ENCODE measurements around the gene METTL24. TPM values are rescaled to one million over a fixed set of nuclear protein-coding genes. Genes with fewer than 3 reads are reported as not detected.
"Not testable (repeated sequence)": the region's sequence is repeated elsewhere in the genome, so short reads cannot be mapped to it uniquely, and the experiment has no call there.

The METTL24 gene
- total RNA-seq, 1 experiment from 2014 or later = not detected

- POLR2A ChIA-PET (ENCODE audit: unreplicated experiment) = no interaction called here
- Histone ChIP-seq H3K79me2 (ENCODE audit: low read depth) (no peaks in the 10 kb centered on the region), H3K9me3 (ENCODE audit: insufficient read depth, low read depth) (no peaks in the 10 kb centered on the region), H4K20me1 (ENCODE audit: insufficient read depth) (no peaks in the 10 kb centered on the region; the same call in 1 of the 2 replicates), H3K4me1 (replicated peaks; ENCODE audit: insufficient read depth) (no peaks in the 10 kb centered on the region), H3K27me3 (ENCODE audit: insufficient read depth, low read depth) (no peaks in the 10 kb centered on the region), H3K27ac (no peak overlapping the region), H3F3A (ENCODE audit: insufficient read depth, low read depth) (no peaks in the 10 kb centered on the region), H3K4me3 (no peak overlapping the region), H3K4me2 (no peak overlapping the region), H2AFZ (no peak overlapping the region), H3K36me3 (ENCODE audit: low read depth) (no peaks in the 10 kb centered on the region), H3K9me2 (ENCODE audit: insufficient read depth) (no peaks in the 10 kb centered on the region)
- DNase-seq = no peak
- intact Hi-C loops (cut with micrococcal nuclease; ENCODE audit: unreplicated experiment) = no loop called here
- no TSS peak for BruUV-seq (replicated peaks)
- TF ChIP-seq EZH2 (IDR thresholded peaks at IDR 0.05; ENCODE audit: low read depth) (no peak), CTCF (conservative IDR thresholded peaks at IDR 0.05) (no peak)
- CTCF ChIA-PET = no interaction called here
Observed at GRCh38 chr6:110277100-110277665, 81.0 kb downstream of the METTL24 start.

DNA sequence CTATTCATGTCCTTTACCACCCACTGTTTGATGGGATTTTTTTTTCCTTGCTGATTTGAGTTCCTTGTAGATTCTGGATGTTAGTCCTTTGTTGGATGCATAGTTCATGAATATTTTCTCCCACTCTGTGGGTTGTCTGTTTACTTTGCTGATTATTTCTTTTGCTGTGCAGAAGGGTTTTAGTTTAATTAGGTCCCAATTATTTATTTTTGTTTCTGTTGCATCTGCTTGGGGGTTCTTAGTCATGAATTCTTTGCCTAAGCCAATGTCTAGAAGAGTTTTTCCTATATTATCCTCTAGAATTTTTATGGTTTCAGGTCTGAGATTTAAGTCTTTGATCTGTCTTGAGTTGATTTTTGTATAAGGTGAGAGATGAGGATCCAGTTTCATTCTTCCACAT is 85.4 kb downstream of the METTL24 start:
- POLR2A ChIA-PET (ENCODE audit: unreplicated experiment); BruUV-seq (replicated peaks); H3K9me2 ChIP-seq (ENCODE audit: insufficient read depth): not testable (repeated sequence)

GRCh38 chr6:110271732-110272022 is 86.5 kb downstream of the METTL24 start:
- intact Hi-C loops (cut with micrococcal nuclease; ENCODE audit: unreplicated experiment) = no loop called here
- Histone ChIP-seq H3F3A (ENCODE audit: insufficient read depth, low read depth) (no peaks in the 10 kb centered on the region), H3K4me1 (replicated peaks; ENCODE audit: insufficient read depth) (no peaks in the 10 kb centered on the region), H2AFZ (no peak overlapping the region), H3K36me3 (ENCODE audit: low read depth) (no peaks in the 10 kb centered on the region), H3K27me3 (ENCODE audit: insufficient read depth, low read depth) (no peaks in the 10 kb centered on the region), H3K4me2 (no peak overlapping the region), H3K27ac (no peak overlapping the region), H3K79me2 (ENCODE audit: low read depth) (no peaks in the 10 kb centered on the region), H4K20me1 (ENCODE audit: insufficient read depth) (no peaks in the 10 kb centered on the region), H3K9me2 (ENCODE audit: insufficient read depth) (no peaks in the 10 kb centered on the region), H3K4me3 (no peak overlapping the region), H3K9me3 (ENCODE audit: insufficient read depth, low read depth) (no peaks in the 10 kb centered on the region)
- DNase-seq = no peak
- ChIA-PET POLR2A (ENCODE audit: unreplicated experiment) (no interaction called here), CTCF (no interaction called here)
- no TSS peak for BruUV-seq (replicated peaks)
- TF ChIP-seq EZH2 (IDR thresholded peaks at IDR 0.05; ENCODE audit: low read depth) (no peak), CTCF (conservative IDR thresholded peaks at IDR 0.05) (no peak)

More for the DNA sequence above, 85.4 kb downstream of the METTL24 start:
- H3K27ac ChIP-seq; intact Hi-C loops (cut with micrococcal nuclease; ENCODE audit: unreplicated experiment); H3K4me2 ChIP-seq; H2AFZ ChIP-seq; H3K4me3 ChIP-seq; H4K20me1 ChIP-seq (ENCODE audit: insufficient read depth); H3K9me3 ChIP-seq (ENCODE audit: insufficient read depth, low read depth); DNase-seq; H3K79me2 ChIP-seq (ENCODE audit: low read depth); H3K4me1 ChIP-seq (replicated peaks; ENCODE audit: insufficient read depth); H3F3A ChIP-seq (ENCODE audit: insufficient read depth, low read depth); H3K27me3 ChIP-seq (ENCODE audit: insufficient read depth, low read depth); H3K36me3 ChIP-seq (ENCODE audit: low read depth); CTCF ChIA-PET: not testable (repeated sequence)

- no peak overlapping the region for H2AFZ ChIP-seq
- CTCF ChIA-PET = no interaction called here
Observed at GRCh38 chr6:110270165-110270564, 88.0 kb downstream of the METTL24 start.

More at GRCh38 chr6:110270165-110270564, 88.0 kb downstream of the METTL24 start:
- Histone ChIP-seq H3K4me1 (replicated peaks; ENCODE audit: insufficient read depth) (no peaks in the 10 kb centered on the region), H3K4me2 (no peak overlapping the region), H3K9me3 (ENCODE audit: insufficient read depth, low read depth) (no peaks in the 10 kb centered on the region), H3K36me3 (ENCODE audit: low read depth) (no peaks in the 10 kb centered on the region), H4K20me1 (ENCODE audit: insufficient read depth) (no peaks in the 10 kb centered on the region), H3K79me2 (ENCODE audit: low read depth) (no peaks in the 10 kb centered on the region), H3K27ac (no peak overlapping the region), H3F3A (ENCODE audit: insufficient read depth, low read depth) (no peaks in the 10 kb centered on the region), H3K4me3 (no peak overlapping the region), H3K9me2 (ENCODE audit: insufficient read depth) (no peaks in the 10 kb centered on the region), H3K27me3 (ENCODE audit: insufficient read depth, low read depth) (no peaks in the 10 kb centered on the region; the same call in 1 of the 2 replicates)
- intact Hi-C loops (cut with micrococcal nuclease; ENCODE audit: unreplicated experiment) = no loop called here
- no peak for DNase-seq
- TF ChIP-seq EZH2 (IDR thresholded peaks at IDR 0.05; ENCODE audit: low read depth) (no peak), CTCF (conservative IDR thresholded peaks at IDR 0.05) (no peak)
- POLR2A ChIA-PET (ENCODE audit: unreplicated experiment) = no interaction called here
- no TSS peak for BruUV-seq (replicated peaks)

Data from PC-9 (cell line).